ENCODE data around the gene BIRC5. TPM values are rescaled to one million over a fixed set of nuclear protein-coding genes. Genes with fewer than 3 reads are reported as not detected.

Gene BIRC5
- total RNA-seq, 1 experiment from 2014 or later: 119 TPM

DNA sequence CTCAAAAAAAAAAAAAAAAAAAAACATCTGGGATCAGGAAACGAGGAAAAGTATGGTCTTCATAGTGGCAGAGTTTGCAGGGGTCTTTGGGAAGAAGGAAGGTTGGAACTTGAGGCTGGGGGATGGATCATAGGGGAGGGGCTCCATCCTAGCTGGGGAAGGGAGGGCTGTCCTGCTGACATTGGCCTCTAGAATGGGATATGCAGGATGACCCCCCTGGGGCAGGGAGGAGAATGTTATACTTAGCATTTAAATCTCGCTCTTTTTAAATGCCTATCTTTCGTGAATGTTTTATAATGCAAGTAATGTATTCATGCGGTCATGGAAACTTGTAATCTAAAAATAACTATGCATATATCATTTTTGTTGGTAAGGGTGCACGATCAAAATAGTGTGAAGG is 50.5 kb downstream of the BIRC5 start:
- Histone ChIP-seq H3K4me1 (ENCODE audit: control insufficient read depth, insufficient read depth, low read length) (peaks cover 24% of the 10 kb centered on the region), H3K4me3 (ENCODE audit: low read depth in 2 of 2, low read length in 2 of 2) (no peak overlapping the region), H3K27ac (ENCODE audit: low read length) (no peak overlapping the region), H3K27me3 (ENCODE audit: control insufficient read depth, insufficient read depth, low read length) (no peaks in the 10 kb centered on the region), H3K36me3 (ENCODE audit: control insufficient read depth, insufficient read depth, low read length) (no peaks in the 10 kb centered on the region), H3K9me3 (ENCODE audit: control insufficient read depth, insufficient read depth, low read depth, low read length) (no peaks in the 10 kb centered on the region)
- ATAC-seq (no peak), DNase-seq (ENCODE audit: low read depth, low spot score) (no peak)
- no TSS peak for BruUV-seq (replicated peaks)
- in situ Hi-C loops (cut with HindIII; ENCODE audit: low pct_unique_long_range_greater_than_20kb, low sequenced_read_pairs): no loop called here
- intact Hi-C loops (cut with micrococcal nuclease; ENCODE audit: unreplicated experiment): no loop called here
- ChIA-PET POLR2A (interaction anchor here (0.6 kb wide), 2 partner anchors 35 to 132 kb away, joined by 3 to 5 read pairs; no protein-coding TSS in a partner anchor), CTCF (no interaction called here)
- TF ChIP-seq POLR2AphosphoS5 (IDR thresholded peaks at IDR 0.05; ENCODE audit: low read depth, low read length): no peak
- TF ChIP-seq, protein P1, sequence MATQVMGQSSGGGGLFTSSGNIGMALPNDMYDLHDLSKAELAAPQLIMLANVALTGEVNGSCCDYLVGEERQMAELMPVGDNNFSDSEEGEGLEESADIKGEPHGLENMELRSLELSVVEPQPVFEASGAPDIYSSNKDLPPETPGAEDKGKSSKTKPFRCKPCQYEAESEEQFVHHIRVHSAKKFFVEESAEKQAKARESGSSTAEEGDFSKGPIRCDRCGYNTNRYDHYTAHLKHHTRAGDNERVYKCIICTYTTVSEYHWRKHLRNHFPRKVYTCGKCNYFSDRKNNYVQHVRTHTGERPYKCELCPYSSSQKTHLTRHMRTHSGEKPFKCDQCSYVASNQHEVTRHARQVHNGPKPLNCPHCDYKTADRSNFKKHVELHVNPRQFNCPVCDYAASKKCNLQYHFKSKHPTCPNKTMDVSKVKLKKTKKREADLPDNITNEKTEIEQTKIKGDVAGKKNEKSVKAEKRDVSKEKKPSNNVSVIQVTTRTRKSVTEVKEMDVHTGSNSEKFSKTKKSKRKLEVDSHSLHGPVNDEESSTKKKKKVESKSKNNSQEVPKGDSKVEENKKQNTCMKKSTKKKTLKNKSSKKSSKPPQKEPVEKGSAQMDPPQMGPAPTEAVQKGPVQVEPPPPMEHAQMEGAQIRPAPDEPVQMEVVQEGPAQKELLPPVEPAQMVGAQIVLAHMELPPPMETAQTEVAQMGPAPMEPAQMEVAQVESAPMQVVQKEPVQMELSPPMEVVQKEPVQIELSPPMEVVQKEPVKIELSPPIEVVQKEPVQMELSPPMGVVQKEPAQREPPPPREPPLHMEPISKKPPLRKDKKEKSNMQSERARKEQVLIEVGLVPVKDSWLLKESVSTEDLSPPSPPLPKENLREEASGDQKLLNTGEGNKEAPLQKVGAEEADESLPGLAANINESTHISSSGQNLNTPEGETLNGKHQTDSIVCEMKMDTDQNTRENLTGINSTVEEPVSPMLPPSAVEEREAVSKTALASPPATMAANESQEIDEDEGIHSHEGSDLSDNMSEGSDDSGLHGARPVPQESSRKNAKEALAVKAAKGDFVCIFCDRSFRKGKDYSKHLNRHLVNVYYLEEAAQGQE (IDR thresholded peaks at IDR 0.05; ENCODE audit: insufficient read depth in 1 of 2, low read depth in 2 of 2, low read length in 1 of 2): no peak
- no peak for TF ChIP-seq TCF7L2 (IDR thresholded peaks at IDR 0.05; ENCODE audit: low read depth, low read length)
- TF ChIP-seq, protein P2, sequence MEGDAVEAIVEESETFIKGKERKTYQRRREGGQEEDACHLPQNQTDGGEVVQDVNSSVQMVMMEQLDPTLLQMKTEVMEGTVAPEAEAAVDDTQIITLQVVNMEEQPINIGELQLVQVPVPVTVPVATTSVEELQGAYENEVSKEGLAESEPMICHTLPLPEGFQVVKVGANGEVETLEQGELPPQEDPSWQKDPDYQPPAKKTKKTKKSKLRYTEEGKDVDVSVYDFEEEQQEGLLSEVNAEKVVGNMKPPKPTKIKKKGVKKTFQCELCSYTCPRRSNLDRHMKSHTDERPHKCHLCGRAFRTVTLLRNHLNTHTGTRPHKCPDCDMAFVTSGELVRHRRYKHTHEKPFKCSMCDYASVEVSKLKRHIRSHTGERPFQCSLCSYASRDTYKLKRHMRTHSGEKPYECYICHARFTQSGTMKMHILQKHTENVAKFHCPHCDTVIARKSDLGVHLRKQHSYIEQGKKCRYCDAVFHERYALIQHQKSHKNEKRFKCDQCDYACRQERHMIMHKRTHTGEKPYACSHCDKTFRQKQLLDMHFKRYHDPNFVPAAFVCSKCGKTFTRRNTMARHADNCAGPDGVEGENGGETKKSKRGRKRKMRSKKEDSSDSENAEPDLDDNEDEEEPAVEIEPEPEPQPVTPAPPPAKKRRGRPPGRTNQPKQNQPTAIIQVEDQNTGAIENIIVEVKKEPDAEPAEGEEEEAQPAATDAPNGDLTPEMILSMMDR (IDR thresholded peaks at IDR 0.05): no peak
- no peak for TF ChIP-seq SIN3A (IDR thresholded peaks at IDR 0.05; ENCODE audit: borderline replicate concordance, insufficient read depth, low read depth, low read length)

DNA sequence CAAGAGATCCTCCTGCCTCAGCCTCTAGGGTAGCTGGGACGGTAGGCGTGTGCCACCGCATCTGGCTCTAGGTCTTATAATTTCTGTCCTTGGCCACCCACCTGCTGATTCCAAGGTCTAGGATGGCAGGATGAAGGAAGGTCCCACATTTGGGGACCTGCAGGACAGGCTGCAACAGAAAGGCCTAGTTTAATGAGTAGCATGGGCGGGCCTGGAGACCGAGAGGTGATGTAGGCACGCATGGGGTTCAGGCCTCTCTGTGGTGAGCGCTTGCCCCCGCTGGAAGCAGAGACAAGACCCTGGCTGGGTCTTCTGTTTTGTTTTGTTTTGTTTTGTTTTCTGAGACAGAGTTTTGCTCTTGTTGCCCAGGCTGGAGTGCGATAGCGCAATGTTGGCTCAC is 51.1 kb downstream of the BIRC5 start:
- BruUV-seq (replicated peaks): no TSS peak
- ChIA-PET POLR2A (interaction anchor here (0.6 kb wide), 1 partner anchor 132 kb away, joined by 3 read pairs; no protein-coding TSS in a partner anchor), CTCF (no interaction called here)
- DNase-seq (ENCODE audit: low read depth, low spot score): no peak
- in situ Hi-C loops (cut with HindIII; ENCODE audit: low pct_unique_long_range_greater_than_20kb, low sequenced_read_pairs): no loop called here
- Histone ChIP-seq H3K4me1 (ENCODE audit: control insufficient read depth, insufficient read depth, low read length) (peaks cover 29% of the 10 kb centered on the region), H3K36me3 (ENCODE audit: control insufficient read depth, insufficient read depth, low read length) (no peaks in the 10 kb centered on the region), H3K9me3 (ENCODE audit: control insufficient read depth, insufficient read depth, low read depth, low read length) (no peaks in the 10 kb centered on the region), H3K4me3 (ENCODE audit: low read depth in 2 of 2, low read length in 2 of 2) (no peak overlapping the region), H3K27ac (ENCODE audit: low read length) (no peak overlapping the region), H3K27me3 (ENCODE audit: control insufficient read depth, insufficient read depth, low read length) (no peaks in the 10 kb centered on the region)
- intact Hi-C loops (cut with micrococcal nuclease; ENCODE audit: unreplicated experiment): no loop called here
- TF ChIP-seq TCF7L2 (IDR thresholded peaks at IDR 0.05; ENCODE audit: low read depth, low read length): no peak
- TF ChIP-seq, protein P1 (IDR thresholded peaks at IDR 0.05; ENCODE audit: insufficient read depth in 1 of 2, low read depth in 2 of 2, low read length in 1 of 2): no peak
- no peak for TF ChIP-seq SIN3A (IDR thresholded peaks at IDR 0.05; ENCODE audit: borderline replicate concordance, insufficient read depth, low read depth, low read length)
- no peak for TF ChIP-seq POLR2AphosphoS5 (IDR thresholded peaks at IDR 0.05; ENCODE audit: low read depth, low read length)
- TF ChIP-seq, protein P2 (IDR thresholded peaks at IDR 0.05): no peak
- ATAC-seq: no peak
